Keratinocyte (primary cell): Measurements from ENCODE around the gene GRK5. TPM values are rescaled to one million over a fixed set of nuclear protein-coding genes. Genes with fewer than 3 reads are reported as not detected.

Experiments
- DNase-seq: peaks from one replicate; pipeline ENCODE4 v3.0.0-alpha.2; 2011; ENCODE audit warnings: low read depth, missing footprints, low spot score
- FAIRE-seq: peaks from 2 replicates; lab custom pipeline; 2011; peaks lifted over from hg19 to GRCh38; lab: Jason Lieb, UNC
- H2AFZ ChIP-seq: 2 replicates; pipeline ENCODE4 v1.6.0; 2012; ENCODE audit warnings: low read length, control low read depth, inconsistent platforms; ENCODE audit not compliant: control insufficient read depth
- H3K27ac ChIP-seq: 2 replicates; pipeline ENCODE4 v1.5.1; 2011; ENCODE audit warnings: low read length; ENCODE audit not compliant: control insufficient read depth, insufficient read depth
- H3K27me3 ChIP-seq: 3 replicates; pipeline ENCODE4 v1.6.0; 2011; ENCODE audit warnings: low read length; ENCODE audit not compliant: control insufficient read depth, insufficient read depth; ENCODE audit errors: extremely low read depth
- H3K36me3 ChIP-seq, 2 experiments: 2 replicates in 1 of 2; 3 replicates in 1 of 2; pipeline ENCODE4 v1.5.1; 2011; ENCODE audit warnings: low read length in 2 of 2, mild to moderate bottlenecking in 1 of 2; ENCODE audit not compliant: control insufficient read depth in 2 of 2, insufficient read depth in 2 of 2; ENCODE audit errors: extremely low read depth in 1 of 2
- H3K4me1 ChIP-seq: 3 replicates; pipeline ENCODE4 v1.5.1; 2011; ENCODE audit warnings: low read length; ENCODE audit not compliant: control insufficient read depth, insufficient read depth; ENCODE audit errors: extremely low read depth
- H3K4me2 ChIP-seq: 3 replicates; pipeline ENCODE4 v1.6.0; 2011; ENCODE audit warnings: low read depth, low read length; ENCODE audit not compliant: control insufficient read depth, insufficient read depth; ENCODE audit errors: extremely low read depth
- H3K4me3 ChIP-seq, 3 experiments: fragments of 200-600 bp in 1 of 3; sonication (generic) in 1 of 3; 2 replicates in 2 of 3; 3 replicates in 1 of 3; pipeline ENCODE4 v1.5.1; 2011 to 2016; ENCODE audit warnings: low read length in 3 of 3, mild to moderate bottlenecking in 3 of 3, control low read depth in 2 of 3, inconsistent platforms in 1 of 3, low read depth in 1 of 3, mixed read lengths in 1 of 3, mixed run types in 1 of 3, moderate library complexity in 1 of 3; ENCODE audit not compliant: control insufficient read depth in 2 of 3, insufficient read depth in 2 of 3; ENCODE audit errors: extremely low read depth in 1 of 3
- H3K79me2 ChIP-seq: 2 replicates; pipeline ENCODE4 v1.6.0; 2012; ENCODE audit warnings: low read length; ENCODE audit not compliant: control insufficient read depth, insufficient read depth
- H3K9ac ChIP-seq: 3 replicates; pipeline ENCODE4 v1.6.0; 2011; ENCODE audit warnings: low read length; ENCODE audit not compliant: control insufficient read depth, insufficient read depth; ENCODE audit errors: extremely low read depth
- H3K9me1 ChIP-seq: 3 replicates; pipeline ENCODE4 v1.6.0; 2011; ENCODE audit warnings: low read length; ENCODE audit not compliant: control insufficient read depth, insufficient read depth; ENCODE audit errors: extremely low read depth
- H3K9me3 ChIP-seq: 2 replicates; pipeline ENCODE4 v1.5.1; 2012; ENCODE audit warnings: low read depth, low read length; ENCODE audit not compliant: control insufficient read depth
- H4K20me1 ChIP-seq: 3 replicates; pipeline ENCODE4 v1.6.0; 2011; ENCODE audit warnings: low read length; ENCODE audit not compliant: control insufficient read depth, insufficient read depth; ENCODE audit errors: extremely low read depth
- EZH2 ChIP-seq: IDR thresholded peaks from one replicate; pipeline ENCODE4 v1.6.1; 2012; ENCODE audit warnings: inconsistent platforms, mild to moderate bottlenecking, low read length, moderate library complexity
- dilution Hi-C: fragments of 300-500 bp; cut with MboI; formaldehyde crosslinking; loops from one replicate; pipeline ENCODE4 v1.7.0; 2020; ENCODE audit warnings: low sequenced_read_pairs; ENCODE audit not compliant: extremely low pct_ligation_motif_present
- polyA plus RNA-seq, 5 experiments: library from polyadenylated mRNA; depleted of rRNA in 3 of 5; stranded (reverse) in 3 of 5; stranded (forward) in 1 of 5; unstranded in 1 of 5; fragments of >200 nt; gene quantifications; 1 replicate in 1 of 5; 2 replicates in 3 of 5; 3 replicates in 1 of 5; pipeline versions ENCODE4 v1.2.1 to v1.2.3, GENCODE V29; 2011 to 2012; ENCODE audit warnings: missing spikeins in 2 of 5, low read depth in 1 of 5, low replicate concordance in 1 of 5
- TF ChIP-seq, protein P1 (sequence below), 3 experiments: IDR thresholded peaks in 1 of 3; conservative IDR thresholded peaks in 1 of 3; optimal IDR thresholded peaks in 1 of 3; 2 replicates in 2 of 3; 3 replicates in 1 of 3; pipeline versions ENCODE3 to v1.5.1; 2011; ENCODE audit warnings: low read length in 3 of 3, mild to moderate bottlenecking in 3 of 3, moderate library complexity in 2 of 3, control low read depth in 1 of 3, inconsistent platforms in 1 of 3; ENCODE audit not compliant: insufficient read depth in 2 of 3; ENCODE audit errors: extremely low read depth in 1 of 3

GRK5 gene
- polyA plus RNA-seq, 1 donor (not counting 4 experiments of a cell fraction or from before 2014, with no cell fraction given), result 7.6 TPM

DNA sequence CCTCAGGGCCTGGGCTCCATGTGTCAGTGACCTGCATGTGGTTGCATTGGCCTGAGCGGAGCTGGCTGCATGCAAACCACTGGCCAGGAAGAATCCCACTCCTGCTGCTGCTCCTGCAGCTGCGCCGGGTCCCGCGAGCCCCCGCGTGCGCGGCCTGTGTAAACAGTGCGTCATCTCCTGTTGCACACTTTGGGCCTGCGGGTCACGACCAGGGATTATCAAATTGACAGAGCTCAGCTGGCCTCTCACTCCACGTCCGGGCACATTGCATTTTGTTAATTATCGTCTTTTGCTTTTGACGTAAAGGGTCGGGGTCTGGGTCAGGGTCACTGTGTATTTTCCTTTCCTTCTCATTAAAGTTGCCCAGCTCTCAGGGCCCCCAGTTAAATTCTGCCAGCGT, 202.5 kb downstream of the GRK5 start:
- DNase-seq (no peak), FAIRE-seq (no peak)
- H3K27ac ChIP-seq, result no peak overlapping the region
- H3K27me3 ChIP-seq, result no peaks in the 10 kb centered on the region
- H3K9me1 ChIP-seq, result no peaks in the 10 kb centered on the region
- TF ChIP-seq, protein P1, sequence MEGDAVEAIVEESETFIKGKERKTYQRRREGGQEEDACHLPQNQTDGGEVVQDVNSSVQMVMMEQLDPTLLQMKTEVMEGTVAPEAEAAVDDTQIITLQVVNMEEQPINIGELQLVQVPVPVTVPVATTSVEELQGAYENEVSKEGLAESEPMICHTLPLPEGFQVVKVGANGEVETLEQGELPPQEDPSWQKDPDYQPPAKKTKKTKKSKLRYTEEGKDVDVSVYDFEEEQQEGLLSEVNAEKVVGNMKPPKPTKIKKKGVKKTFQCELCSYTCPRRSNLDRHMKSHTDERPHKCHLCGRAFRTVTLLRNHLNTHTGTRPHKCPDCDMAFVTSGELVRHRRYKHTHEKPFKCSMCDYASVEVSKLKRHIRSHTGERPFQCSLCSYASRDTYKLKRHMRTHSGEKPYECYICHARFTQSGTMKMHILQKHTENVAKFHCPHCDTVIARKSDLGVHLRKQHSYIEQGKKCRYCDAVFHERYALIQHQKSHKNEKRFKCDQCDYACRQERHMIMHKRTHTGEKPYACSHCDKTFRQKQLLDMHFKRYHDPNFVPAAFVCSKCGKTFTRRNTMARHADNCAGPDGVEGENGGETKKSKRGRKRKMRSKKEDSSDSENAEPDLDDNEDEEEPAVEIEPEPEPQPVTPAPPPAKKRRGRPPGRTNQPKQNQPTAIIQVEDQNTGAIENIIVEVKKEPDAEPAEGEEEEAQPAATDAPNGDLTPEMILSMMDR (optimal IDR thresholded peaks at IDR 0.05 in 1 of 3, IDR thresholded peaks at IDR 0.05 in 1 of 3, conservative IDR thresholded peaks at IDR 0.05 in 1 of 3; ENCODE audit: extremely low read depth in 1 of 3, insufficient read depth in 2 of 3, low read length in 3 of 3), result no peak
- TF ChIP-seq EZH2, result no peak
- H3K9me3 ChIP-seq, result no peaks in the 10 kb centered on the region
- H3K4me2 ChIP-seq, result no peak overlapping the region
- no peak overlapping the region for H3K4me3 ChIP-seq
- H3K9ac ChIP-seq, result no peak overlapping the region
- H3K79me2 ChIP-seq, result no peaks in the 10 kb centered on the region
- no peaks in the 10 kb centered on the region for H3K36me3 ChIP-seq
- dilution Hi-C loops, result loop anchor here (25.0 kb wide), 1 partner anchor 198 kb away; the partner anchor contains the start of gene GRK5
- H2AFZ ChIP-seq, result no peak overlapping the region
- no peaks in the 10 kb centered on the region for H4K20me1 ChIP-seq
- H3K4me1 ChIP-seq, result no peaks in the 10 kb centered on the region

DNA sequence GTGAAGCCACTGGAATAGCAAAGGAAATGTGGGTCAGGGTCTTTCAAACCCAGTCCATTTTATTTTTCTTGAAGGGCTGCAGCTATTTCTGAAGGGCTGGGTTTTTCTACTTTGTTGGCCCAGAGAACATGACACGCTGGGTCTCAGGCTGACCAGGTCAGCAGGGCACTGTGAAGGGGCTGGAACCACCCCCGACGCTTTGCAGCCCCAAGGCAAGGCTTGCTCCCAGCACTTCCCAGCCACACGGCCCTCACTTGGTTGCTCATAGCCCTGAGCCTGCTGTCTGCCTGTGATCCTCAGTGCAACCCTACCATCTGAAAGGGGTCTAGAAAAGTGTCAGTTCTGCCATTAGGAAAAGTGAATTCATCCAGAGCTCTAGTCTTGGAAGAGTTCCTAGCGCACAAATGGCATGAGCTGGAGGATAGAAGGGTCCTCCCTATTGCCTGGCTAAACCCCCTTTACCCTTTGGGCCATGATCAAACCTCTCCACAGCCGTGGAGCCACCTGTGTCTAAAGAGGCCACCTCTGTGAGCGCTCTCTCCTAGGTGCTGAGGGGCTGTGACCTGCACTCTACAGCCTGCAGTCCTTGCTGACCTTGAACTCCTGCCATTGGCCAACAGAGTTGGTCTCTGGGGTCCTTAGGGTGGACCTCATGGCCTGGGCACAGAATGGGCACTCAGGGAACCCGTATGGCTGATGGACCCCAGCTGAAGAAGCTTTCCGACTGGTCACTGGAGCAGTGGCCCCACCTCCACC, 203.2 kb downstream of the GRK5 start:
- no peak overlapping the region for H2AFZ ChIP-seq
- H4K20me1 ChIP-seq, result no peaks in the 10 kb centered on the region
- no peak for FAIRE-seq
- no peak overlapping the region for H3K4me2 ChIP-seq
- no peaks in the 10 kb centered on the region for H3K4me1 ChIP-seq
- H3K27ac ChIP-seq, result no peak overlapping the region
- no peaks in the 10 kb centered on the region for H3K9me3 ChIP-seq
- no peaks in the 10 kb centered on the region for H3K36me3 ChIP-seq
- no peaks in the 10 kb centered on the region for H3K27me3 ChIP-seq
- H3K9ac ChIP-seq, result no peak overlapping the region
- H3K4me3 ChIP-seq, result no peak overlapping the region
- TF ChIP-seq EZH2, result no peak
- TF ChIP-seq, protein P1 (optimal IDR thresholded peaks at IDR 0.05 in 1 of 3, IDR thresholded peaks at IDR 0.05 in 1 of 3, conservative IDR thresholded peaks at IDR 0.05 in 1 of 3; ENCODE audit: extremely low read depth in 1 of 3, insufficient read depth in 2 of 3, low read length in 3 of 3), result no peak
- H3K79me2 ChIP-seq, result no peaks in the 10 kb centered on the region
- dilution Hi-C loops, result loop anchor here (25.0 kb wide), 1 partner anchor 198 kb away; the partner anchor contains the start of gene GRK5
- no peaks in the 10 kb centered on the region for H3K9me1 ChIP-seq
- no peak for DNase-seq
